IMR-90 (cell line): ENCODE data around the gene KRTAP19-3. TPM values are rescaled to one million over a fixed set of nuclear protein-coding genes. Genes with fewer than 3 reads are reported as not detected.

Experiments used
- ATAC-seq: fragments of 200-7000 bp; cut with Tn5 transposase; 2 replicates; pipeline ENCODE4 v1.9.1; 2020; ENCODE audit warnings: low read depth, mild to moderate bottlenecking, moderate library complexity
- Bru-seq: library from RNA; stranded (reverse); fragments of 400-500 nt; gene quantifications from one replicate; lab custom pipeline; 2021; lab: Mats Ljungman, UMichigan
- BruChase-seq, 2 experiments: library from RNA; stranded (reverse); fragments of 400-500 nt; gene quantifications; one replicate each; lab custom pipeline; 2021; lab: Mats Ljungman, UMichigan
- BruUV-seq: library from RNA; stranded (reverse); fragments of 400-500 nt; replicated peaks from 2 replicates; lab custom pipeline; 2021; lab: Mats Ljungman, UMichigan
- CTCF ChIA-PET: fragments of 300-600 bp; formaldehyde crosslinking; extraction: SDS; loops from one replicate; lab custom pipeline; 2021; ENCODE audit warnings: antibody characterized with exemption; lab: Yijun Ruan, JAX
- POLR2A ChIA-PET: fragments of 300-600 bp; sonication (Branson Sonifier 250); formaldehyde crosslinking; loops from one replicate; lab custom pipeline; 2022; ENCODE audit warnings: antibody characterized with exemption; ENCODE audit not compliant: unreplicated experiment; lab: Charles Lee
- DNase-seq: peaks from one replicate; pipeline ENCODE4 v3.0.0; 2013
- H2AFZ ChIP-seq: replicated peaks from 2 replicates; pipeline ENCODE3; 2013; ENCODE audit warnings: low read length, mild to moderate bottlenecking; ENCODE audit not compliant: poor library complexity
- H2AK5ac ChIP-seq: 2 replicates; pipeline ENCODE4 v1.6.1; 2013; ENCODE audit warnings: low read depth, low read length, inconsistent platforms
- H2AK9ac ChIP-seq: replicated peaks from 2 replicates; pipeline ENCODE3; 2013; ENCODE audit warnings: mild to moderate bottlenecking, low read depth, low read length, moderate library complexity; ENCODE audit not compliant: poor library complexity
- H2BK120ac ChIP-seq: 2 replicates; pipeline ENCODE4 v1.6.1; 2013; ENCODE audit warnings: low read depth, low read length, inconsistent platforms
- H2BK15ac ChIP-seq: 3 replicates; pipeline ENCODE4 v1.6.1; 2013; ENCODE audit warnings: low read depth, low read length, inconsistent platforms
- H2BK20ac ChIP-seq: 2 replicates; pipeline ENCODE4 v1.6.1; 2013; ENCODE audit warnings: low read depth, mild to moderate bottlenecking, inconsistent platforms, low read length, moderate library complexity
- H2BK5ac ChIP-seq: 2 replicates; pipeline ENCODE4 v1.6.1; 2013; ENCODE audit warnings: mild to moderate bottlenecking, low read depth, low read length, inconsistent platforms; ENCODE audit not compliant: poor library complexity, severe bottlenecking
- H3K14ac ChIP-seq: replicated peaks from 2 replicates; pipeline ENCODE4 v1.6.1; 2013; ENCODE audit warnings: low read depth, low read length, inconsistent platforms
- H3K18ac ChIP-seq: 2 replicates; pipeline ENCODE4 v1.6.1; 2013; ENCODE audit warnings: low read depth, low read length, control low read depth
- H3K23ac ChIP-seq: 2 replicates; pipeline ENCODE4 v1.6.1; 2013; ENCODE audit warnings: low read depth, low read length, inconsistent platforms
- H3K27ac ChIP-seq: 2 replicates; pipeline ENCODE4 v1.5.1; 2013; ENCODE audit warnings: mild to moderate bottlenecking, control low read depth, low read length; ENCODE audit not compliant: insufficient read depth
- H3K27me3 ChIP-seq: 2 replicates; pipeline ENCODE4 v1.6.1; 2013; ENCODE audit warnings: low read length; ENCODE audit not compliant: control insufficient read depth, insufficient read depth
- H3K36me3 ChIP-seq: 2 replicates; pipeline ENCODE4 v1.6.1; 2013; ENCODE audit warnings: low read length, mixed read lengths; ENCODE audit not compliant: control insufficient read depth, insufficient read depth
- H3K4ac ChIP-seq: 2 replicates; pipeline ENCODE4 v1.6.1; 2013; ENCODE audit warnings: low read depth, low read length, inconsistent platforms
- H3K4me1 ChIP-seq: 2 replicates; pipeline ENCODE4 v1.6.1; 2013; ENCODE audit warnings: low read length, mixed read lengths; ENCODE audit not compliant: control insufficient read depth, insufficient read depth
- H3K4me2 ChIP-seq: 2 replicates; pipeline ENCODE4 v1.6.1; 2013; ENCODE audit warnings: low read depth, mild to moderate bottlenecking, control low read depth, low read length, moderate library complexity
- H3K4me3 ChIP-seq: 2 replicates; pipeline ENCODE4 v1.5.1; 2013; ENCODE audit warnings: low read depth, mild to moderate bottlenecking, control low read depth, low read length, moderate library complexity; ENCODE audit not compliant: insufficient read depth
- H3K56ac ChIP-seq: 2 replicates; pipeline ENCODE4 v1.6.1; 2013; ENCODE audit warnings: low read length, inconsistent platforms; ENCODE audit not compliant: insufficient read depth; ENCODE audit errors: extremely low read depth
- H3K79me1 ChIP-seq, 2 experiments: 2 replicates each; pipeline ENCODE4 v1.6.1; 2013; ENCODE audit warnings: low read length in 2 of 2, inconsistent platforms in 1 of 2, low read depth in 1 of 2
- H3K9ac ChIP-seq: 2 replicates; pipeline ENCODE4 v1.6.1; 2013; ENCODE audit warnings: low read depth, low read length, control low read depth
- H3K9me1 ChIP-seq: 2 replicates; pipeline ENCODE4 v1.6.1; 2013; ENCODE audit warnings: low read length, inconsistent platforms; ENCODE audit not compliant: insufficient read depth
- H3K9me3 ChIP-seq: 2 replicates; pipeline ENCODE4 v1.6.1; 2013; ENCODE audit warnings: low read length; ENCODE audit not compliant: control insufficient read depth, insufficient read depth
- H4K20me1 ChIP-seq: 2 replicates; pipeline ENCODE4 v1.6.1; 2013; ENCODE audit warnings: low read length, inconsistent platforms; ENCODE audit not compliant: insufficient read depth
- H4K5ac ChIP-seq: 2 replicates; pipeline ENCODE4 v1.6.1; 2013; ENCODE audit warnings: mild to moderate bottlenecking, low read depth, low read length, control low read depth
- H4K8ac ChIP-seq, 2 experiments: 2 replicates each; pipeline ENCODE4 v1.6.1; 2013; ENCODE audit warnings: low read depth in 2 of 2, low read length in 2 of 2, control low read depth in 1 of 2, inconsistent platforms in 1 of 2
- H4K91ac ChIP-seq: 2 replicates; pipeline ENCODE4 v1.6.1; 2013; ENCODE audit warnings: low read depth, low read length, inconsistent platforms; ENCODE audit not compliant: insufficient read depth
- BHLHE40 ChIP-seq: fragments of 150-350 bp; IDR thresholded peaks from 2 replicates; pipeline ENCODE4 v1.6.1; 2016; ENCODE audit warnings: mild to moderate bottlenecking, low read depth, low read length
- CEBPB ChIP-seq: IDR thresholded peaks from 2 replicates; pipeline ENCODE4 v1.6.1; 2012; ENCODE audit warnings: low read depth, low read length, improper control_type of control experiment
- POLR2A ChIP-seq: IDR thresholded peaks from 2 replicates; pipeline ENCODE4 v1.6.1; 2012; ENCODE audit warnings: mild to moderate bottlenecking, low read depth, low read length
- RCOR1 ChIP-seq: IDR thresholded peaks from 2 replicates; pipeline ENCODE4 v1.6.1; 2012; ENCODE audit warnings: mild to moderate bottlenecking, low read length, improper control_type of control experiment; ENCODE audit not compliant: insufficient replicate concordance
- SMC3 ChIP-seq: fragments of 150-350 bp; IDR thresholded peaks from 2 replicates; pipeline ENCODE4 v1.6.1; 2016; ENCODE audit warnings: low read depth, mild to moderate bottlenecking, antibody characterized with exemption, low read length, moderate library complexity
- WGBS, 2 experiments: methylation state at CpG; one replicate each; pipeline versions ENCODE4 v1.1.5 to v1.1.7; 2013; ENCODE audit warnings: missing lambda C conversion rate in 2 of 2; ENCODE audit not compliant: insufficient read length in 1 of 2; ENCODE audit errors: extremely low coverage in 2 of 2; 5-methylcytosine and 5-hydroxymethylcytosine counted together
- dilution Hi-C: fragments of 300-500 bp; cut with HindIII; formaldehyde crosslinking; loops from one replicate; pipeline ENCODE4 v1.14.3; 2018; ENCODE audit warnings: low sequenced_read_pairs; ENCODE audit not compliant: unreplicated experiment
- in situ Hi-C: fragments of 300-500 bp; cut with MboI; formaldehyde crosslinking; loops from 3 replicates; pipeline ENCODE4 v1.14.3; 2019; ENCODE audit warnings: low sequenced_read_pairs, inconsistent platforms, mixed read lengths
- intact Hi-C: fragments of 100-400 bp; cut with micrococcal nuclease; formaldehyde crosslinking; loops from 2 replicates; pipeline ENCODE4 v1.10.0; 2022
- long read RNA-seq: library from polyadenylated mRNA; unstranded; transcript quantifications from one replicate; pipeline ENCODE4 v2.0.0, GENCODE V29; 2021; ENCODE audit not compliant: unreplicated experiment
- polyA plus RNA-seq, 3 experiments: library from polyadenylated mRNA; depleted of rRNA; stranded (reverse); fragments of >200 nt; gene quantifications; 2 replicates each; pipeline ENCODE4 v1.2.3, GENCODE V29; 2012; ENCODE audit warnings: low replicate concordance in 1 of 3
- total RNA-seq: library from RNA; depleted of rRNA; stranded (reverse); fragments of >200 nt; gene quantifications from 2 replicates; pipeline ENCODE4 v1.2.3, GENCODE V29; 2012; rRNA removed

The KRTAP19-3 gene
- total RNA-seq (not detected in 2 replicates), polyA plus RNA-seq (2012; rRNA removed) (not detected in 2 replicates), Bru-seq, nascent RNA (not detected), BruChase-seq, experiment 1, labeled RNA remaining after a 6-hour chase (not detected), BruChase-seq, experiment 2, labeled RNA remaining after a 2-hour chase (not detected)
- polyA plus RNA-seq (2012; cell fraction: cytosol; rRNA removed): not detected in 2 replicates
- not detected in 2 replicates for polyA plus RNA-seq (2012; cell fraction: nucleus; rRNA removed; ENCODE audit: low replicate concordance)
- long read RNA-seq: 0 reads

DNA sequence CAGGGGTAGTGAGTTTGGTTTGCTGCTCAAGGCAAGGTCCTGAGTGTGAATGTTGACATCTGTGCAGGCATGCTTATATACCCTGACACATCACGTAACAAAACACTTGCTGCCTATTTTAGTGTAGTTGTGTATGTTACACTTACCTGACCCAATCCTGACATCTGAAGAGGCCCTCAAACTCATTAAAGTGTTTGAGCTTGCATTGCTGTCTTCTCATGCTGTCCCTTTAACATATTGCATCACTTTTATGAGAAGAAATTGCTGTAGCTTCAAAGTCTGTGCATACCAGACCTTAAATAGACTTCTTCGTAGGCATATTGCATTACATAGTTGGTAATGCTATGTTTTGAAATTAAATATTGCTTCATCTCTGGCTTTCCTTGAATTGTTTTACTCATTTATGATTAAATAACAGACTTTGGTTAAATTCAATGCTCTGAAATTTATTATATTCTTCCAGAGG, at the start of gene KRTAP19-3:
Gene KRTAP19-3 (minus strand): TSS at position 51 of the 466 bp plus-strand sequence. CDS start 56 bp downstream, outside the sequence.
- Histone ChIP-seq H4K5ac (no peak within 1 kb of the TSS), H3K56ac (no peak within 1 kb of the TSS), H3K27me3 (no peaks in the 10 kb centered on the region), H2BK120ac (no peak within 1 kb of the TSS), H3K9me1 (no peaks in the 10 kb centered on the region), H2AFZ (no peak within 1 kb of the TSS), H3K9ac (no peak within 1 kb of the TSS), H3K9me3 (peaks cover 13% of the 10 kb centered on the region), H2BK5ac (no peak within 1 kb of the TSS), H3K27ac (no peak within 1 kb of the TSS), H2BK15ac (no peak within 1 kb of the TSS), H4K8ac (no peak within 1 kb of the TSS), H3K14ac (no peak within 1 kb of the TSS), H4K91ac (no peak within 1 kb of the TSS), H2AK5ac (no peak within 1 kb of the TSS), H3K36me3 (no peaks in the 10 kb centered on the region), H3K23ac (no peak within 1 kb of the TSS), H3K4me3 (no peak within 1 kb of the TSS), H2BK20ac (no peak within 1 kb of the TSS), H3K79me1 (no peaks in the 10 kb centered on the region), H3K4ac (no peak within 1 kb of the TSS), H3K18ac (no peak within 1 kb of the TSS), H2AK9ac (no peak within 1 kb of the TSS), H4K20me1 (no peaks in the 10 kb centered on the region), H3K4me2 (no peak within 1 kb of the TSS), H3K4me1 (no peaks in the 10 kb centered on the region)
- DNase-seq (no peak), ATAC-seq (no peak)
- no TSS peak for BruUV-seq
- WGBS, 2 experiments: no CpG with 5 or more reads among the region's 2 CpGs
- intact Hi-C loops: no loop called here
- TF ChIP-seq CEBPB (0 out of 2 replicates have a peak, but pooled peaks have one; percentile 41), RCOR1 (no peak), SMC3 (no peak), POLR2A (no peak), BHLHE40 (no peak)
- ChIA-PET POLR2A (no interaction called here), CTCF (no interaction called here)
- dilution Hi-C loops: no loop called here
- in situ Hi-C loops: no loop called here
